Amniotic stem cell (primary cell): Measurements from ENCODE around the gene FMO2.

Experiments used
- DNase-seq: peaks from one replicate; lab custom pipeline; 2025; lab: John Stamatoyannopoulos, UW

FMO2 gene

DNA sequence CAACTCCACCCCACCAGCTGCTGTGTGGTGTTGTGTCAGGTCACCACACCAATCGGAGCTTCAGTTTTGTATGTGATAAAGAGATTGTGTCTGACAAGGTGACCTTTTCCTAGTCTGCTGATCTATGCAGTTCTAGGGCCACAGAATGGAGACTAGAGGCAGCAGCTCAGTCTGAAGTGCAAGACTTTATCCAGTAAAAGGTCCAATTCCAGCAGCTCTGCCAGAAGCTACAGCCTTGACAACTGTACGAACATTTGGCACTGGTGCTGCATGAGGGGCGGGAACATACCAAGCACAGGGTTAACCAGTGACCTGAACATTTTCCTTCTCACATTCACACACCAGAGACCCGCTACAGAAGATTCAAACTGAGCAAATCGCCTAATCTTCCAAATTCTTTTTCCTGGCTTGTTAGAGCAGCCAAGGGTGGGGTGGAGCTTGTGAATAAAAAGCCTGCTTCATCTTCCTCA, 72.5 kb downstream of the FMO2 start:
- no peak for DNase-seq

DNA sequence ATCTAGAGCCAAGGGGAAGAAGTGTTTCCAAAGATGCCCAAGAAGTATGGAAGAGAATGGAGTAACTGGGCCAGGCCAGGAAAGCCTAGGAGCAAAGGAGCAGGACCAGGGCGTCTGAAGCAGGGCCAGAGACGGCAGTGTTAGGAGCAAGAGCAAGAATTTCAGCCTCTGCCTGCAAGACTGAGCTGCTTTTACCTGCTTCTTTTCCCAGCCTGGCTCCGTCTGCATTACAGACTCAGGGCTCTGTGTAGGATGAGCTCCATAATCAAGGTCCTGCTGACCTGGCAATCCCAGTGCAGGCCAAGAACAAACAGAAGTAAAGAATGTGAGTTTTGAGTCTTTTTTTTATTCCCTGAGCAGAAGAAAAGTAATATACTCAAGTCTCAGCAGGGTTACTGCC, 73.3 kb downstream of the FMO2 start:
- no peak for DNase-seq

DNA sequence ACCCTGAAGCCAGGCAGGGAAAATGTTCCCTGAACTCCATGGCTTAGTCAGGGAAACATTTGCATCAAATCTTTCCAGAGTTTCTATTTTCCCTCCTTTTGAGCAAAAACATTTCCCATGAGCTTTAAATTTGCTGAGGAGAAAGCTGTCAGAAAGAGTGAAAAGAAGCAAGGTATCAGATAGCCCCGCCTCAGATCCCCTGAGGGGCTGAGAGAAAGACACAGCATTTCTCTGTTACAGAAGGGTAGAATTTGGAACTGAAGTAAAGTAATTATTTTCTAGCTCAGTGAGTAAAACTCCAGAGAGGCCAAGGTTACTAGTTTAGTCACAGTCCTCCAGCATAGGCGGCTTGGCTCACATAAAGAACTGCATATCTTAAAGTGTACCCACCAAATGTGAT, 73.8 kb downstream of the FMO2 start:
- DNase-seq = no peak
